H1 (cell line): ENCODE measurements around the gene CASP5. TPM values are rescaled to one million over a fixed set of nuclear protein-coding genes. Genes with fewer than 3 reads are reported as not detected.

ENCODE experiments used
- BRCA1 ChIP-seq: IDR thresholded peaks from 2 replicates; pipeline ENCODE4 v1.6.1; 2012; ENCODE audit warnings: low read depth, low read length, improper control_type of control experiment
- NANOG ChIP-seq: IDR thresholded peaks from 2 replicates; pipeline ENCODE4 v1.6.1; 2011; ENCODE audit warnings: low read length, low read depth, mild to moderate bottlenecking, inconsistent platforms; ENCODE audit not compliant: insufficient read depth, poor library complexity, severe bottlenecking
- SP4 ChIP-seq: IDR thresholded peaks from 2 replicates; pipeline ENCODE4 v1.6.1; 2012; ENCODE audit warnings: low read length, inconsistent platforms
- TAF1 ChIP-seq: IDR thresholded peaks from 2 replicates; pipeline ENCODE4 v1.6.1; 2011; ENCODE audit warnings: mild to moderate bottlenecking, low read depth, low read length
- TBP ChIP-seq: IDR thresholded peaks from 2 replicates; pipeline ENCODE4 v1.6.1; 2011; ENCODE audit warnings: low read depth, low read length, improper control_type of control experiment
- polyA plus RNA-seq, 7 experiments: library from polyadenylated mRNA; depleted of rRNA in 3 of 7; stranded (reverse) in 5 of 7; unstranded in 2 of 7; fragments of >200 nt in 5 of 7; fragments of 200-250 nt in 2 of 7; gene quantifications; 1 replicate in 5 of 7; 2 replicates in 1 of 7; 4 replicates in 1 of 7; pipeline versions ENCODE4 v1.2.1 to v1.2.3, GENCODE V29; 2011 to 2013; ENCODE audit warnings: missing spikeins in 2 of 7, mixed read lengths in 2 of 7
- total RNA-seq: library from RNA; stranded (reverse); fragmentation: NEBNext Ultra II Directional; extraction: Animal tissue kit (Norgen Biotek cat#: 25700); gene quantifications from 2 replicates; pipeline ENCODE4 v1.2.1, GENCODE V29; 2021

CASP5 gene
- total and polyA plus RNA-seq, 2 of the 8 experiments (the other 6 are each of a cell fraction or from before 2014, with no cell fraction given), result not detected

DNA sequence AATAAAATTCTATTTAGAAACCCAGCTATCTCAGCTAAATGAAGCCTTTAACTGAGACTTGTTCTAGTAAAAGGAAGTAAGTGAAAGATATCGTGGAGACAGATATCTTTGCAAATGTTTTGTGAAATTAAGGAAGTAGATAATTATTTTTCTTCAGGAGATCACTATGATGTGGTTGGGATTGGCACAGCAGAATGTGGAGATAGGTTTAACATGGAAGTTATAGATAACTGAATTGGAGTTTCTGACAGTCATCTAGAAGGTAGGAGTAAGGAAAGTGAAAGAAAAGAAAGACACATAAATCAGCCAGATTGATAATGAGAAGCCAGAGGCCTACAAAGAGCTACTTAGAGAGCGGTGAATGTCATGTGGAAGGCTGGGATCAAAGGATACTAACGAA lies 4.7 kb upstream of the CASP5 start (continued):
- TF ChIP-seq TAF1 (no peak), BRCA1 (no peak), NANOG (no peak), SP4 (no peak), TBP (no peak)
- TF ChIP-seq, all 59 proteins: peak for 0
